ENCODE measurements around the gene FAM168A.

- TF ChIP-seq EZH2 (IDR thresholded peaks at IDR 0.05), result no peak
- TF ChIP-seq, protein P1, sequence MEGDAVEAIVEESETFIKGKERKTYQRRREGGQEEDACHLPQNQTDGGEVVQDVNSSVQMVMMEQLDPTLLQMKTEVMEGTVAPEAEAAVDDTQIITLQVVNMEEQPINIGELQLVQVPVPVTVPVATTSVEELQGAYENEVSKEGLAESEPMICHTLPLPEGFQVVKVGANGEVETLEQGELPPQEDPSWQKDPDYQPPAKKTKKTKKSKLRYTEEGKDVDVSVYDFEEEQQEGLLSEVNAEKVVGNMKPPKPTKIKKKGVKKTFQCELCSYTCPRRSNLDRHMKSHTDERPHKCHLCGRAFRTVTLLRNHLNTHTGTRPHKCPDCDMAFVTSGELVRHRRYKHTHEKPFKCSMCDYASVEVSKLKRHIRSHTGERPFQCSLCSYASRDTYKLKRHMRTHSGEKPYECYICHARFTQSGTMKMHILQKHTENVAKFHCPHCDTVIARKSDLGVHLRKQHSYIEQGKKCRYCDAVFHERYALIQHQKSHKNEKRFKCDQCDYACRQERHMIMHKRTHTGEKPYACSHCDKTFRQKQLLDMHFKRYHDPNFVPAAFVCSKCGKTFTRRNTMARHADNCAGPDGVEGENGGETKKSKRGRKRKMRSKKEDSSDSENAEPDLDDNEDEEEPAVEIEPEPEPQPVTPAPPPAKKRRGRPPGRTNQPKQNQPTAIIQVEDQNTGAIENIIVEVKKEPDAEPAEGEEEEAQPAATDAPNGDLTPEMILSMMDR (IDR thresholded peaks at IDR 0.05), result no peak
Measured at GRCh38 chr11:73358071-73358470, 239.8 kb downstream of the FAM168A start.
